GM12865 (cell line): ENCODE data around the gene PRDM16.

Experiments used
- DNase-seq: peaks from one replicate; pipeline ENCODE4 v3.0.0; 2010; ENCODE audit warnings: low read depth
- H3K4me3 ChIP-seq: 2 replicates; pipeline ENCODE4 v1.5.1; 2011; ENCODE audit warnings: mild to moderate bottlenecking, low read depth, low read length, control low read depth
- CTCF ChIP-seq: IDR thresholded peaks from 2 replicates; pipeline ENCODE4 v1.5.1; 2011; ENCODE audit warnings: low read length, control low read depth, low read depth, inconsistent platforms; ENCODE audit not compliant: insufficient read depth; ENCODE audit errors: missing control alignments

Gene PRDM16

GRCh38 chr1:3338725-3339070, 269.7 kb downstream of the PRDM16 start:
- no peak overlapping the region for H3K4me3 ChIP-seq
- DNase-seq = no peak
- TF ChIP-seq CTCF = no peak

GRCh38 chr1:3339856-3340255, 270.9 kb downstream of the PRDM16 start:
- H3K4me3 ChIP-seq = no peak overlapping the region
- no peak for DNase-seq
- no peak for TF ChIP-seq CTCF

GRCh38 chr1:3340548-3341235, 271.7 kb downstream of the PRDM16 start:
- DNase-seq = no peak
- no peak overlapping the region for H3K4me3 ChIP-seq
- TF ChIP-seq CTCF = no peak

- TF ChIP-seq CTCF = no peak
- DNase-seq = no peak
- no peak overlapping the region for H3K4me3 ChIP-seq
Observed at GRCh38 chr1:3341236-3341994, 272.4 kb downstream of the PRDM16 start.

- TF ChIP-seq CTCF = no peak
Observed at GRCh38 chr1:3342960-3343359, 274.0 kb downstream of the PRDM16 start.

GRCh38 chr1:3344395-3344794, 275.4 kb downstream of the PRDM16 start:
- no peak overlapping the region for H3K4me3 ChIP-seq
- no peak for DNase-seq
- no peak for TF ChIP-seq CTCF

More at GRCh38 chr1:3342960-3343359, 274.0 kb downstream of the PRDM16 start:
- no peak for DNase-seq
- H3K4me3 ChIP-seq = no peak overlapping the region
